ENCODE results near the gene MAL. TPM values are rescaled to one million over a fixed set of nuclear protein-coding genes. Genes with fewer than 3 reads are reported as not detected.
"Not testable (repeated sequence)": the region's sequence is repeated elsewhere in the genome, so short reads cannot be mapped to it uniquely, and the experiment has no call there.

Gene MAL

GRCh38 chr2:95077530-95077825, 52.0 kb downstream of the MAL start:
- Histone ChIP-seq H3K36me3 (ENCODE audit: insufficient read depth, low read length) (no peaks in the 10 kb centered on the region), H3K4me2 (ENCODE audit: low read length) (no peak overlapping the region), H3K9ac (ENCODE audit: low read depth, low read length) (no peak overlapping the region), H3K4me1 (ENCODE audit: control insufficient read depth, insufficient read depth, low read length) (peaks cover 5% of the 10 kb centered on the region), H3K4me3 (ENCODE audit: low read length) (no peak overlapping the region), H3K9me3 (replicated peaks; ENCODE audit: low read length) (no peaks in the 10 kb centered on the region), H3K27me3 (ENCODE audit: control insufficient read depth, insufficient read depth, low read length) (peaks cover 65% of the 10 kb centered on the region)

DNA sequence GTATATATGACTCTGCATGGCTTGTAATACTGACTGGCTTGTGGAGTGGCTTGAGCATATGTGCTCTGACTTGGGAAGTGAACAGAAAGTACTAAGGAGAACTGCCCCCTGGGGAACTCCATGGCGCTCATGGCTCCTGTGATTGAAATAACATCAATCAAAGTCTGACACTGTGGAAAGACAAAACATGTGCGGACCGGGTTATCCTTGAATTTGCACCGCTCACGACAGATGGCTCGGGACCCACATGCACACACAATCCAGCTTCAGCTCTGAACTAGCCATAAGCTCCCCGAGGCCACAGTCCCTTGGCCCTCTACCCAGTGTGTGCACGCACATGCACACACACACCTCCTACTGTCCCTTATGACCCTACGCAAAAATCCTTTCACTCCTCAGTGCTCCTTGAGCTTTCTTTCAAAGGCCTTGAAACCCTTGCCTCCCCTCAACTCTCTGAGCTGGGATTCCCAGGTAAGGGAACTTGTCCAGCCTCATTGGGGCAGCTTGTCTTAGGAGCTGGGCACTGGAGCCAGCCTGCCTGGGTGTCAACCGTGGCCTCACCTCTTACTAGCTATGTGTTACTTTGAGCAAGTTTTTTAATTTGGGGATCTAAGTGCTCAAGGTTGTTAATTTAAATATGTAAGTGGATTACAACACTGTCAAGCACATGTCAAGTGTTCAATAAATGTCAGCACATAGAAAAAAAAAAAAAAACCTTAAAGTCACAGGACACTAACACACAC, 52.5 kb downstream of the MAL start:
- H3K9ac ChIP-seq (ENCODE audit: low read depth, low read length) = no peak overlapping the region
- H3K4me2 ChIP-seq (ENCODE audit: low read length) = no peak overlapping the region
- H3K27me3 ChIP-seq (ENCODE audit: control insufficient read depth, insufficient read depth, low read length) = peaks cover 59% of the 10 kb centered on the region
- H3K4me3 ChIP-seq (ENCODE audit: low read length) = no peak overlapping the region
- H3K36me3 ChIP-seq (ENCODE audit: insufficient read depth, low read length) = no peaks in the 10 kb centered on the region
- peaks cover 5% of the 10 kb centered on the region for H3K4me1 ChIP-seq (ENCODE audit: control insufficient read depth, insufficient read depth, low read length)
- no peaks in the 10 kb centered on the region for H3K9me3 ChIP-seq (replicated peaks; ENCODE audit: low read length)

- Histone ChIP-seq H3K4me2 (ENCODE audit: low read length) (no peak overlapping the region), H3K27me3 (ENCODE audit: control insufficient read depth, insufficient read depth, low read length) (peaks cover 47% of the 10 kb centered on the region), H3K4me1 (ENCODE audit: control insufficient read depth, insufficient read depth, low read length) (peaks cover 5% of the 10 kb centered on the region), H3K9me3 (replicated peaks; ENCODE audit: low read length) (no peaks in the 10 kb centered on the region), H3K36me3 (ENCODE audit: insufficient read depth, low read length) (no peaks in the 10 kb centered on the region), H3K4me3 (ENCODE audit: low read length) (no peak overlapping the region), H3K9ac (ENCODE audit: low read depth, low read length) (no peak overlapping the region)
These were observed 53.7 kb downstream of the MAL start for GRCh38 chr2:95079199-95079683.

GRCh38 chr2:95082477-95082876, 57.0 kb downstream of the MAL start:
- Histone ChIP-seq H3K36me3 (ENCODE audit: insufficient read depth, low read length) (peaks cover 25% of the 10 kb centered on the region), H3K4me2 (ENCODE audit: low read length) (no peak overlapping the region), H3K9me3 (replicated peaks; ENCODE audit: low read length) (no peaks in the 10 kb centered on the region), H3K9ac (ENCODE audit: low read depth, low read length) (no peak overlapping the region), H3K4me1 (ENCODE audit: control insufficient read depth, insufficient read depth, low read length) (no peaks in the 10 kb centered on the region), H3K4me3 (ENCODE audit: low read length) (no peak overlapping the region), H3K27me3 (ENCODE audit: control insufficient read depth, insufficient read depth, low read length) (peaks cover 19% of the 10 kb centered on the region)

GRCh38 chr2:95086017-95086416, 60.5 kb downstream of the MAL start:
- Histone ChIP-seq H3K4me3 (ENCODE audit: low read length) (no peak overlapping the region), H3K9ac (ENCODE audit: low read depth, low read length) (no peak overlapping the region), H3K9me3 (replicated peaks; ENCODE audit: low read length) (no peaks in the 10 kb centered on the region), H3K36me3 (ENCODE audit: insufficient read depth, low read length) (peaks cover 40% of the 10 kb centered on the region), H3K4me2 (ENCODE audit: low read length) (no peak overlapping the region), H3K27me3 (ENCODE audit: control insufficient read depth, insufficient read depth, low read length) (no peaks in the 10 kb centered on the region), H3K4me1 (ENCODE audit: control insufficient read depth, insufficient read depth, low read length) (no peaks in the 10 kb centered on the region)

GRCh38 chr2:95087379-95087778, 61.9 kb downstream of the MAL start:
- Histone ChIP-seq H3K9ac (ENCODE audit: low read depth, low read length) (no peak overlapping the region), H3K27me3 (ENCODE audit: control insufficient read depth, insufficient read depth, low read length) (no peaks in the 10 kb centered on the region), H3K4me2 (ENCODE audit: low read length) (no peak overlapping the region), H3K4me3 (ENCODE audit: low read length) (no peak overlapping the region), H3K36me3 (ENCODE audit: insufficient read depth, low read length) (peaks cover 47% of the 10 kb centered on the region), H3K9me3 (replicated peaks; ENCODE audit: low read length) (no peaks in the 10 kb centered on the region), H3K4me1 (ENCODE audit: control insufficient read depth, insufficient read depth, low read length) (no peaks in the 10 kb centered on the region)

- Histone ChIP-seq H3K9me3 (replicated peaks; ENCODE audit: low read length) (no peaks in the 10 kb centered on the region), H3K4me2 (ENCODE audit: low read length) (no peak overlapping the region), H3K36me3 (ENCODE audit: insufficient read depth, low read length) (peaks cover 33% of the 10 kb centered on the region), H3K27me3 (ENCODE audit: control insufficient read depth, insufficient read depth, low read length) (no peaks in the 10 kb centered on the region), H3K4me1 (ENCODE audit: control insufficient read depth, insufficient read depth, low read length) (no peaks in the 10 kb centered on the region), H3K9ac (ENCODE audit: low read depth, low read length) (no peak overlapping the region), H3K4me3 (ENCODE audit: low read length) (no peak overlapping the region)
These were observed 66.5 kb downstream of the MAL start for GRCh38 chr2:95091885-95092555.

DNA sequence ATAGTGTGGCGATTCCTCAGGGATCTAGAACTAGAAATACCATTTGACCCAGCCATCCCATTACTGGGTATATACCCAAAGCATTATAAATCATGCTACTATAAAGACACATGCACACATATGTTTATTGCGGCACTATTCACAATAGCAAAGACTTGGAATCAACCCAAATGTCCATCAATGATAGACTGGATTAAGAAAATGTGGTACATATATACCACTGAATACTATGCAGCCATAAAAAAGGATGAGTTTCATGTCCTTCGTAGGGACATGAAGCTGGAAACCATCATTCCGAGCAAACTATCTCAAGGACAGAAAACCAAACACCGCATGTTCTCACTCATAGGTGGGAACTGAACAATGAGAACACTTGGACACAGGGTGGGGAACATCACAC, 72.8 kb downstream of the MAL start:
- not testable (repeated sequence) for H3K27me3 ChIP-seq (ENCODE audit: control insufficient read depth, insufficient read depth, low read length); H3K4me3 ChIP-seq (ENCODE audit: low read length); H3K9me3 ChIP-seq (replicated peaks; ENCODE audit: low read length); H3K4me1 ChIP-seq (ENCODE audit: control insufficient read depth, insufficient read depth, low read length); H3K4me2 ChIP-seq (ENCODE audit: low read length); H3K9ac ChIP-seq (ENCODE audit: low read depth, low read length)
- H3K36me3 ChIP-seq (ENCODE audit: insufficient read depth, low read length) = peaks cover 32% of the 10 kb centered on the region

- H3K4me2 ChIP-seq (ENCODE audit: low read length) = no peak overlapping the region
- H3K27me3 ChIP-seq (ENCODE audit: control insufficient read depth, insufficient read depth, low read length) = no peaks in the 10 kb centered on the region
- H3K9me3 ChIP-seq (replicated peaks; ENCODE audit: low read length) = no peaks in the 10 kb centered on the region
- peaks cover 48% of the 10 kb centered on the region for H3K36me3 ChIP-seq (ENCODE audit: insufficient read depth, low read length)
- H3K4me3 ChIP-seq (ENCODE audit: low read length) = no peak overlapping the region
- no peaks in the 10 kb centered on the region for H3K4me1 ChIP-seq (ENCODE audit: control insufficient read depth, insufficient read depth, low read length)
- no peak overlapping the region for H3K9ac ChIP-seq (ENCODE audit: low read depth, low read length)
These were observed 74.4 kb downstream of the MAL start for GRCh38 chr2:95099910-95100309.

Small RNA genes lying within 50 kb of the gene (small RNA-seq; reads per million reads assigned to genes)
- not detected for gene RN7SL575P
